IMR-90 (cell line): Measurements from ENCODE around the gene BTBD9. TPM values are rescaled to one million over a fixed set of nuclear protein-coding genes. Genes with fewer than 3 reads are reported as not detected.

Experiments
- ATAC-seq: fragments of 200-7000 bp; cut with Tn5 transposase; 2 replicates; pipeline ENCODE4 v1.9.1; 2020; ENCODE audit warnings: low read depth, mild to moderate bottlenecking, moderate library complexity
- BruUV-seq: library from RNA; stranded (reverse); fragments of 400-500 nt; replicated peaks from 2 replicates; lab custom pipeline; 2021; lab: Mats Ljungman, UMichigan
- CTCF ChIA-PET: fragments of 300-600 bp; formaldehyde crosslinking; extraction: SDS; loops from one replicate; lab custom pipeline; 2021; ENCODE audit warnings: antibody characterized with exemption; lab: Yijun Ruan, JAX
- POLR2A ChIA-PET: fragments of 300-600 bp; sonication (Branson Sonifier 250); formaldehyde crosslinking; loops from one replicate; lab custom pipeline; 2022; ENCODE audit warnings: antibody characterized with exemption; ENCODE audit not compliant: unreplicated experiment; lab: Charles Lee
- DNase-seq: peaks from one replicate; pipeline ENCODE4 v3.0.0; 2013
- H2AFZ ChIP-seq: replicated peaks from 2 replicates; pipeline ENCODE3; 2013; ENCODE audit warnings: low read length, mild to moderate bottlenecking; ENCODE audit not compliant: poor library complexity
- H2AK5ac ChIP-seq: 2 replicates; pipeline ENCODE4 v1.6.1; 2013; ENCODE audit warnings: low read depth, low read length, inconsistent platforms
- H2AK9ac ChIP-seq: replicated peaks from 2 replicates; pipeline ENCODE3; 2013; ENCODE audit warnings: mild to moderate bottlenecking, low read depth, low read length, moderate library complexity; ENCODE audit not compliant: poor library complexity
- H2BK120ac ChIP-seq: 2 replicates; pipeline ENCODE4 v1.6.1; 2013; ENCODE audit warnings: low read depth, low read length, inconsistent platforms
- H2BK15ac ChIP-seq: 3 replicates; pipeline ENCODE4 v1.6.1; 2013; ENCODE audit warnings: low read depth, low read length, inconsistent platforms
- H2BK20ac ChIP-seq: 2 replicates; pipeline ENCODE4 v1.6.1; 2013; ENCODE audit warnings: low read depth, mild to moderate bottlenecking, inconsistent platforms, low read length, moderate library complexity
- H2BK5ac ChIP-seq: 2 replicates; pipeline ENCODE4 v1.6.1; 2013; ENCODE audit warnings: mild to moderate bottlenecking, low read depth, low read length, inconsistent platforms; ENCODE audit not compliant: poor library complexity, severe bottlenecking
- H3K14ac ChIP-seq: replicated peaks from 2 replicates; pipeline ENCODE4 v1.6.1; 2013; ENCODE audit warnings: low read depth, low read length, inconsistent platforms
- H3K18ac ChIP-seq: 2 replicates; pipeline ENCODE4 v1.6.1; 2013; ENCODE audit warnings: low read depth, low read length, control low read depth
- H3K23ac ChIP-seq: 2 replicates; pipeline ENCODE4 v1.6.1; 2013; ENCODE audit warnings: low read depth, low read length, inconsistent platforms
- H3K27ac ChIP-seq: 2 replicates; pipeline ENCODE4 v1.5.1; 2013; ENCODE audit warnings: mild to moderate bottlenecking, control low read depth, low read length; ENCODE audit not compliant: insufficient read depth
- H3K27me3 ChIP-seq: 2 replicates; pipeline ENCODE4 v1.6.1; 2013; ENCODE audit warnings: low read length; ENCODE audit not compliant: control insufficient read depth, insufficient read depth
- H3K36me3 ChIP-seq: 2 replicates; pipeline ENCODE4 v1.6.1; 2013; ENCODE audit warnings: low read length, mixed read lengths; ENCODE audit not compliant: control insufficient read depth, insufficient read depth
- H3K4ac ChIP-seq: 2 replicates; pipeline ENCODE4 v1.6.1; 2013; ENCODE audit warnings: low read depth, low read length, inconsistent platforms
- H3K4me1 ChIP-seq: 2 replicates; pipeline ENCODE4 v1.6.1; 2013; ENCODE audit warnings: low read length, mixed read lengths; ENCODE audit not compliant: control insufficient read depth, insufficient read depth
- H3K4me2 ChIP-seq: 2 replicates; pipeline ENCODE4 v1.6.1; 2013; ENCODE audit warnings: low read depth, mild to moderate bottlenecking, control low read depth, low read length, moderate library complexity
- H3K4me3 ChIP-seq: 2 replicates; pipeline ENCODE4 v1.5.1; 2013; ENCODE audit warnings: low read depth, mild to moderate bottlenecking, control low read depth, low read length, moderate library complexity; ENCODE audit not compliant: insufficient read depth
- H3K56ac ChIP-seq: 2 replicates; pipeline ENCODE4 v1.6.1; 2013; ENCODE audit warnings: low read length, inconsistent platforms; ENCODE audit not compliant: insufficient read depth; ENCODE audit errors: extremely low read depth
- H3K79me1 ChIP-seq, 2 experiments: 2 replicates each; pipeline ENCODE4 v1.6.1; 2013; ENCODE audit warnings: low read length in 2 of 2, inconsistent platforms in 1 of 2, low read depth in 1 of 2
- H3K9ac ChIP-seq: 2 replicates; pipeline ENCODE4 v1.6.1; 2013; ENCODE audit warnings: low read depth, low read length, control low read depth
- H3K9me1 ChIP-seq: 2 replicates; pipeline ENCODE4 v1.6.1; 2013; ENCODE audit warnings: low read length, inconsistent platforms; ENCODE audit not compliant: insufficient read depth
- H3K9me3 ChIP-seq: 2 replicates; pipeline ENCODE4 v1.6.1; 2013; ENCODE audit warnings: low read length; ENCODE audit not compliant: control insufficient read depth, insufficient read depth
- H4K20me1 ChIP-seq: 2 replicates; pipeline ENCODE4 v1.6.1; 2013; ENCODE audit warnings: low read length, inconsistent platforms; ENCODE audit not compliant: insufficient read depth
- H4K5ac ChIP-seq: 2 replicates; pipeline ENCODE4 v1.6.1; 2013; ENCODE audit warnings: mild to moderate bottlenecking, low read depth, low read length, control low read depth
- H4K8ac ChIP-seq, 2 experiments: 2 replicates each; pipeline ENCODE4 v1.6.1; 2013; ENCODE audit warnings: low read depth in 2 of 2, low read length in 2 of 2, control low read depth in 1 of 2, inconsistent platforms in 1 of 2
- H4K91ac ChIP-seq: 2 replicates; pipeline ENCODE4 v1.6.1; 2013; ENCODE audit warnings: low read depth, low read length, inconsistent platforms; ENCODE audit not compliant: insufficient read depth
- FOS ChIP-seq: fragments of 150-350 bp; IDR thresholded peaks from 2 replicates; pipeline ENCODE4 v1.6.1; 2016; ENCODE audit warnings: low read depth, low read length
- MXI1 ChIP-seq: IDR thresholded peaks from 2 replicates; pipeline ENCODE4 v1.6.1; 2012; ENCODE audit warnings: low read depth, mild to moderate bottlenecking, low read length, moderate library complexity, borderline replicate concordance
- RAD21 ChIP-seq: IDR thresholded peaks from 2 replicates; pipeline ENCODE4 v1.6.1; 2012; ENCODE audit warnings: low read length, improper control_type of control experiment
- RCOR1 ChIP-seq: IDR thresholded peaks from 2 replicates; pipeline ENCODE4 v1.6.1; 2012; ENCODE audit warnings: mild to moderate bottlenecking, low read length, improper control_type of control experiment; ENCODE audit not compliant: insufficient replicate concordance
- SMC3 ChIP-seq: fragments of 150-350 bp; IDR thresholded peaks from 2 replicates; pipeline ENCODE4 v1.6.1; 2016; ENCODE audit warnings: low read depth, mild to moderate bottlenecking, antibody characterized with exemption, low read length, moderate library complexity
- WGBS, 2 experiments: methylation state at CpG; one replicate each; pipeline versions ENCODE4 v1.1.5 to v1.1.7; 2013; ENCODE audit warnings: missing lambda C conversion rate in 2 of 2; ENCODE audit not compliant: insufficient read length in 1 of 2; ENCODE audit errors: extremely low coverage in 2 of 2; 5-methylcytosine and 5-hydroxymethylcytosine counted together
- dilution Hi-C: fragments of 300-500 bp; cut with HindIII; formaldehyde crosslinking; loops from one replicate; pipeline ENCODE4 v1.14.3; 2018; ENCODE audit warnings: low sequenced_read_pairs; ENCODE audit not compliant: unreplicated experiment
- in situ Hi-C: fragments of 300-500 bp; cut with MboI; formaldehyde crosslinking; loops from 3 replicates; pipeline ENCODE4 v1.14.3; 2019; ENCODE audit warnings: low sequenced_read_pairs, inconsistent platforms, mixed read lengths
- intact Hi-C: fragments of 100-400 bp; cut with micrococcal nuclease; formaldehyde crosslinking; loops from 2 replicates; pipeline ENCODE4 v1.10.0; 2022
- polyA plus RNA-seq, 3 experiments: library from polyadenylated mRNA; depleted of rRNA; stranded (reverse); fragments of >200 nt; gene quantifications; 2 replicates each; pipeline ENCODE4 v1.2.3, GENCODE V29; 2012; ENCODE audit warnings: low replicate concordance in 1 of 3
- total RNA-seq: library from RNA; depleted of rRNA; stranded (reverse); fragments of >200 nt; gene quantifications from 2 replicates; pipeline ENCODE4 v1.2.3, GENCODE V29; 2012
- TF ChIP-seq, protein P1 (sequence below): fragments of 150-350 bp; IDR thresholded peaks from 2 replicates; pipeline ENCODE4 v1.6.1; 2017; ENCODE audit warnings: mild to moderate bottlenecking, antibody characterized with exemption, low read length, low read depth

The BTBD9 gene
- total and polyA plus RNA-seq, 2 of the 4 experiments (the other 2 are of a cell fraction), result 4.1 to 22.0 TPM

DNA sequence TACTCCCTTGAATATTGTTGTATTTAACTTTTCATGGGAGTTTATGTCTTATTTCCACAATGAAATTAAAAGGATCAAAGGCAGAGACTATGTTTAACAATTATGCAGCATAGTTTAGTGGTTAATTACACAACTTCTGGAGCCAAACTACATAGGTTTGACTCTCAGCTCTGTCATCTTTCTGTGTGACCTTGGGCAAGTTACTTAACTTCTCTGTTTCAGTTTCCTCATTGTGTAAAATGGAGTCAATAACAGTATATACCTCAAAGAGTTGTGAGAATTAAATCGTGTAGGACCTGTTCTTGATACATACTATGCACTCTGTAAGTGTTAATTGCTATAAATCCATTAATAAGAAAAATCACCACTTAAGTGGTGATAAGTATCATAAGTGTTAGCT, 48.3 kb downstream of the BTBD9 start:
- no peak overlapping the region for H3K56ac ChIP-seq
- DNase-seq (no peak), ATAC-seq (no peak)
- TF ChIP-seq RCOR1 (no peak), FOS (no peak), SMC3 (no peak), RAD21 (no peak), MXI1 (no peak)
- TF ChIP-seq, protein P1, sequence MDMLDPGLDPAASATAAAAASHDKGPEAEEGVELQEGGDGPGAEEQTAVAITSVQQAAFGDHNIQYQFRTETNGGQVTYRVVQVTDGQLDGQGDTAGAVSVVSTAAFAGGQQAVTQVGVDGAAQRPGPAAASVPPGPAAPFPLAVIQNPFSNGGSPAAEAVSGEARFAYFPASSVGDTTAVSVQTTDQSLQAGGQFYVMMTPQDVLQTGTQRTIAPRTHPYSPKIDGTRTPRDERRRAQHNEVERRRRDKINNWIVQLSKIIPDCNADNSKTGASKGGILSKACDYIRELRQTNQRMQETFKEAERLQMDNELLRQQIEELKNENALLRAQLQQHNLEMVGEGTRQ, result no peak
- H4K5ac ChIP-seq, result no peak overlapping the region
- dilution Hi-C loops (no loop called here), in situ Hi-C loops (no loop called here), intact Hi-C loops (no loop called here)
- no peak overlapping the region for H2AFZ ChIP-seq
- H3K23ac ChIP-seq, result no peak overlapping the region
- H2BK20ac ChIP-seq, result no peak overlapping the region
- H2AK5ac ChIP-seq, result no peak overlapping the region
- no peak overlapping the region for H4K8ac ChIP-seq
- H2BK5ac ChIP-seq, result no peak overlapping the region
- no peak overlapping the region for H2BK15ac ChIP-seq
- H4K91ac ChIP-seq, result no peak overlapping the region
- H3K18ac ChIP-seq, result no peak overlapping the region
- WGBS, 2 experiments, result no CpG with 5 or more reads among the region's 1 CpG
- H3K36me3 ChIP-seq, result peaks cover 6% of the 10 kb centered on the region
- H3K79me1 ChIP-seq, result peaks cover 0 to 2% of the 10 kb centered on the region in 2 experiments; a peak in 1 of 4 replicates
- no peak overlapping the region for H3K9ac ChIP-seq
- no peaks in the 10 kb centered on the region for H3K27me3 ChIP-seq
- CTCF ChIA-PET, result no interaction called here
- H2AK9ac ChIP-seq, result no peak overlapping the region
- no peak overlapping the region for H3K4ac ChIP-seq
- H3K27ac ChIP-seq, result no peak overlapping the region
- POLR2A ChIA-PET, result no interaction called here
- H3K14ac ChIP-seq, result no peak overlapping the region
- no peak overlapping the region for H3K4me2 ChIP-seq
- peaks cover 7% of the 10 kb centered on the region for H3K9me1 ChIP-seq
- peaks cover 8% of the 10 kb centered on the region for H3K4me1 ChIP-seq
- H3K4me3 ChIP-seq, result no peak overlapping the region
- BruUV-seq, result no TSS peak
- H4K20me1 ChIP-seq, result no peaks in the 10 kb centered on the region
- H3K9me3 ChIP-seq, result no peaks in the 10 kb centered on the region
- H2BK120ac ChIP-seq, result no peak overlapping the region
